ENCODE data around the gene RBM23. TPM values are rescaled to one million over a fixed set of nuclear protein-coding genes. Genes with fewer than 3 reads are reported as not detected.
A peak's percentile ranks its signal among the peaks of the same experiment; 100 is the strongest.

Gene RBM23
- total RNA-seq, 4 donors from 2014 or later: 49.7 to 2,239 (median 990) TPM

DNA sequence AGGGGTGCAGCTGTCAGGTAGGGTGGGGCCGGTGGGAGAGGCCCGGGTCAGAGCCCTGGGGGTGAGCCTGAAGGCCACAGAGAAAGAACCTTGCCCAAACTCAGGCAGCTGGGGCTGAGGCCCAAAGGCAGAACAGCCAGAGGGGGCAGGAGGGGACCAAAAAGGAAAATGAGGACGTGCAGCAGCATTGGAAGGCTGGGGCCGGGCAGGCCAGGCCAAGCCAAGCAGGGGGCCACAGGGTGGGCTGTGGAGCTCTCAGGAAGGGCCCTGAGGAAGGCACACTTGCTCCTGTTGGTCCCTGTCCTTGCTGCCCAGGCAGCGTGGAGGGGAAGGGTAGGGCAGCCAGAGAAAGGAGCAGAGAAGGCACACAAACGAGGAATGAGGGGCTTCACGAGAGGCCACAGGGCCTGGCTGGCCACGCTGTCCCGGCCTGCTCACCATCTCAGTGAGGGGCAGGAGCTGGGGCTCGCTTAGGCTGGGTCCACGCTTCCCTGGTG is 72.1 kb downstream of the RBM23 start:
- no peaks in the 10 kb centered on the region for H3K36me3 ChIP-seq
- H3K4me1 ChIP-seq: peaks cover 36 to 70% of the 10 kb centered on the region in 2 donors
- no peak for DNase-seq

DNA sequence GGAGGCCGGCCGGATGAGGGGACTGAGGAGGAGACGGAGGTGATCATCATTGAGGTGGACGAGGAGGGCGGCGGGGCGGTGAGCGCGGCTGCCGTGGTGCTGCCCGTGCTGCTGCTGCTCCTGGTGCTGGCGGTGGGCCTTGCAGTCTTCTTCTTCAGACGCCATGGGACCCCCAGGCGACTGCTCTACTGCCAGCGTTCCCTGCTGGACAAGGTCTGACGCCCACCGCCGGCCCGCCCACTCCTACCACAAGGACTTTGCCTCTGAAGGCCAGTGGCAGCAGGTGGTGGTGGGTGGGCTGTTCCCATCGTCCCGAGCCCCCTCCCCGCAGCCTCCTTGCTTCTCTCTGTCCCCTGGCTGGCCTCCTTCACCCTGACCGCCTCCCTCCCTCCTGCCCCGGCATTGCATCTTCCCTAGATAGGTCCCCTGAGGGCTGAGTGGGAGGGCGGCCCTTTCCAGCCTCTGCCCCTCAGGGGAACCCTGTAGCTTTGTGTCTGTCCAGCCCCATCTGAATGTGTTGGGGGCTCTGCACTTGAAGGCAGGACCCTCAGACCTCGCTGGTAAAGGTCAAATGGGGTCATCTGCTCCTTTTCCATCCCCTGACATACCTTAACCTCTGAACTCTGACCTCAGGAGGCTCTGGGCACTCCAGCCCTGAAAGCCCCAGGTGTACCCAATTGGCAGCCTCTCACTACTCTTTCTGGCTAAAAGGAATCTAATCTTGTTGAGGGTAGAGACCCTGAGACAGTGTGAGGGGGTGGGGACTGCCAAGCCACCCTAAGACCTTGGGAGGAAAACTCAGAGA is 72.9 kb downstream of the RBM23 start:
- Histone ChIP-seq H3K27ac (peak overlapping the region; percentile 96 to 100), H3K27me3 (no peaks in the 10 kb centered on the region), H3K4me3 (no peak overlapping the region), H3K36me3 (no peaks in the 10 kb centered on the region), H3K4me1 (peaks cover 28 to 68% of the 10 kb centered on the region in 2 donors), H3K9me3 (no peaks in the 10 kb centered on the region)
- TF ChIP-seq CTCF (IDR thresholded peaks at IDR 0.05) (no peak), POLR2A (IDR thresholded peaks at IDR 0.05) (no peak)
- no peak for DNase-seq
- intact Hi-C loops (cut with DNase I; ENCODE audit: low total_unique reads): no loop called here

More for the DNA sequence above, 72.1 kb downstream of the RBM23 start:
- H3K4me3 ChIP-seq: no peak overlapping the region
- no peaks in the 10 kb centered on the region for H3K27me3 ChIP-seq
- TF ChIP-seq CTCF (IDR thresholded peaks at IDR 0.05) (no peak), POLR2A (IDR thresholded peaks at IDR 0.05) (no peak)
- H3K9me3 ChIP-seq: no peaks in the 10 kb centered on the region
- H3K27ac ChIP-seq: peak overlapping the region; percentile 96 to 100
- intact Hi-C loops (cut with DNase I; ENCODE audit: low total_unique reads): no loop called here

DNA sequence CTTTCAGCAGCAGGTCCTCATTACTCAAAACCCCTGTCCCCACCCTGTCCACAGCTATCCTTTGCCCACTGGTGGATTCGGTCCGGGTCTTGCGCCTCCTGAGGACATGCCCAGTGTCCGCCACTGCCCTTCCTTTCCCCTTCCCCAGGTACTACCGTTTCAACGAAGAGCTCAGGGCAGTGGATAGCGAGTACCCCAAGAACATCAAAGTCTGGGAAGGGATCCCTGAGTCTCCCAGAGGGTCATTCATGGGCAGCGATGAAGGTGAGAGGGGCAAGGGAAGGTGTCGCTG is 73.9 kb downstream of the RBM23 start:
- Histone ChIP-seq H3K9me3 (no peaks in the 10 kb centered on the region), H3K36me3 (no peaks in the 10 kb centered on the region), H3K4me3 (no peak overlapping the region), H3K27ac (peak overlapping the region; percentile 96 to 100), H3K27me3 (no peaks in the 10 kb centered on the region), H3K4me1 (peaks cover 23 to 58% of the 10 kb centered on the region in 2 donors)
- no peak for TF ChIP-seq CTCF (IDR thresholded peaks at IDR 0.05)
- TF ChIP-seq POLR2A (IDR thresholded peaks at IDR 0.05): no peak
- no peak for DNase-seq
- intact Hi-C loops (cut with DNase I; ENCODE audit: low total_unique reads): no loop called here

- Histone ChIP-seq H3K36me3 (no peaks in the 10 kb centered on the region), H3K4me3 (no peak overlapping the region), H3K4me1 (peaks cover 23 to 55% of the 10 kb centered on the region in 2 donors), H3K9me3 (no peaks in the 10 kb centered on the region), H3K27ac (peak overlapping the region; percentile 96 to 100), H3K27me3 (no peaks in the 10 kb centered on the region)
- TF ChIP-seq CTCF (IDR thresholded peaks at IDR 0.05): no peak
- no peak for TF ChIP-seq POLR2A (IDR thresholded peaks at IDR 0.05)
- DNase-seq: no peak
- intact Hi-C loops (cut with DNase I; ENCODE audit: low total_unique reads): no loop called here
These were observed 74.5 kb downstream of the RBM23 start for GRCh38 chr14:22844221-22845102.

Small RNA genes within 50 kb of the gene (small RNA-seq; reads per million reads assigned to genes)
- not detected for gene RF00019

Other genes starting within 250 kb of the RBM23 start
- gene OXA1L, start 152.5 kb downstream of the RBM23 start, total RNA-seq: 10 to 100 TPM; 38.3 to 87.8 (median 55.9) TPM
- 10 to 100 TPM in 1 of 4 donors, 1 to 10 TPM in 3; 2.8 to 15.6 (median 6.8) TPM for gene SLC7A7, start 103.7 kb downstream of the RBM23 start, total RNA-seq
- 100 to 1,000 TPM in 1 of 4 donors, 10 to 100 TPM in 3; 14.3 to 255 (median 35.3) TPM for gene MRPL52, start 89.3 kb downstream of the RBM23 start, total RNA-seq
- gene MMP14, start 82.6 kb downstream of the RBM23 start, total RNA-seq: 100 to 1,000 TPM in 3 of 4 donors, 10 to 100 TPM in 1; 66.6 to 233 (median 172) TPM
- gene LRP10, start 47.4 kb downstream of the RBM23 start, total RNA-seq: 100 to 1,000 TPM in 1 of 4 donors, 10 to 100 TPM in 3; 27.4 to 140 (median 37.5) TPM
- gene REM2, start 35.9 kb downstream of the RBM23 start, total RNA-seq: 1 to 10 TPM in 1 of 4 donors, under 1 TPM in 1, not detected in 2; 0.83 to 1.6 TPM
- 100 to 1,000 TPM in 1 of 4 donors, 10 to 100 TPM in 3; 57.9 to 126 (median 75.6) TPM for gene PRMT5, start 10.2 kb upstream of the RBM23 start, total RNA-seq
- gene HAUS4, start 37.9 kb upstream of the RBM23 start, total RNA-seq: 10 to 100 TPM; 30.0 to 65.3 (median 34.7) TPM
- 10 to 100 TPM in 3 of 4 donors, 1 to 10 TPM in 1; 6.8 to 51.7 (median 27.1) TPM for gene AJUBA, start 63.4 kb upstream of the RBM23 start, total RNA-seq
- gene C14orf93, start 91.0 kb upstream of the RBM23 start, total RNA-seq: 10 to 100 TPM in 2 of 4 donors, 1 to 10 TPM in 2; 7.2 to 18.6 (median 10.4) TPM
- gene PSMB5, start 115.8 kb upstream of the RBM23 start, total RNA-seq: 100 to 1,000 TPM in 2 of 4 donors, 10 to 100 TPM in 2; 18.4 to 121 (median 92.0) TPM
- not detected for gene PSMB11, start 123.1 kb upstream of the RBM23 start, total RNA-seq
- gene CDH24, start 138.4 kb upstream of the RBM23 start, total RNA-seq: 10 to 100 TPM in 3 of 4 donors, 1 to 10 TPM in 1; 6.5 to 18.0 (median 13.8) TPM
- 100 to 1,000 TPM in 2 of 4 donors, 10 to 100 TPM in 2; 52.3 to 194 (median 77.1) TPM for gene ACIN1, start 176.0 kb upstream of the RBM23 start, total RNA-seq
- 10 to 100 TPM; 12.3 to 41.6 (median 26.7) TPM for gene C14orf119, start 176.4 kb upstream of the RBM23 start, total RNA-seq
- not detected for gene CIROP, start 185.8 kb upstream of the RBM23 start, total RNA-seq
- not detected for gene CEBPE, start 200.1 kb upstream of the RBM23 start, total RNA-seq

Data from uterus (tissue), 4 donors.